Upper lobe of left lung (tissue), 6 donors: ENCODE data around the gene LRP4. TPM values are rescaled to one million over a fixed set of nuclear protein-coding genes. Genes with fewer than 3 reads are reported as not detected.
A peak's percentile ranks its signal among the peaks of the same experiment; 100 is the strongest.

ENCODE experiments used
- ATAC-seq, 2 donors: fragments of 200-7000 bp; cut with Tn5 transposase; one replicate each; pipeline ENCODE4 v1.9.1; 2022; ENCODE audit warnings: mild to moderate bottlenecking in 2 of 2, moderate library complexity in 2 of 2; ENCODE audit not compliant: low FRiP score in 2 of 2
- DNase-seq, 2 donors: peaks; one replicate each; pipeline ENCODE4 v3.0.0-alpha.2; 2019 to 2020
- H3K27ac ChIP-seq, 4 donors: fragments of 200-600 bp; sonication (generic); one replicate each; pipeline ENCODE4 v1.5.1; 2016 to 2019
- H3K27me3 ChIP-seq, 4 donors: fragments of 200-600 bp; sonication (generic); one replicate each; pipeline ENCODE4 v1.5.1; 2017 to 2019
- H3K36me3 ChIP-seq, 4 donors: fragments of 200-600 bp; sonication (generic); one replicate each; pipeline ENCODE4 v1.5.1; 2016 to 2019
- H3K4me1 ChIP-seq, 4 donors: fragments of 200-600 bp; sonication (generic); one replicate each; pipeline ENCODE4 v1.5.1; 2018 to 2019
- H3K4me3 ChIP-seq, 4 donors: fragments of 200-600 bp; sonication (generic); one replicate each; pipeline ENCODE4 v1.5.1; 2017 to 2019; ENCODE audit warnings: mild to moderate bottlenecking in 2 of 4, moderate library complexity in 1 of 4
- H3K9me3 ChIP-seq, 4 donors: fragments of 200-600 bp; sonication (generic); one replicate each; pipeline ENCODE4 v1.5.1; 2018 to 2019
- EP300 ChIP-seq, 4 donors: sonication (generic); formaldehyde crosslinking; IDR thresholded peaks; one replicate each; pipeline ENCODE4 v1.5.1; 2017; ENCODE audit warnings: antibody characterized with exemption in 4 of 4, control low read depth in 2 of 4
- POLR2A ChIP-seq, 4 donors: fragments of 450-650 bp; IDR thresholded peaks; one replicate each; pipeline ENCODE4 v1.5.1; 2016 to 2017; ENCODE audit warnings: antibody characterized with exemption in 4 of 4, mild to moderate bottlenecking in 2 of 4
- POLR2AphosphoS5 ChIP-seq, 2 donors: sonication (generic); formaldehyde crosslinking; IDR thresholded peaks; one replicate each; pipeline ENCODE4 v1.5.1; 2017; ENCODE audit warnings: antibody characterized with exemption in 2 of 2
- WGBS, 2 donors: methylation state at CpG; one replicate each; pipeline ENCODE4 v1.1.5; 2017 to 2018; 5-methylcytosine and 5-hydroxymethylcytosine counted together
- total RNA-seq, 6 donors: library from RNA; depleted of rRNA in 4 of 6; stranded (reverse); fragments of >200 nt in 4 of 6; gene quantifications; one replicate each; pipeline versions ENCODE4 v1.1.0 to v1.2.1, GENCODE V29; 2016 to 2021
- TF ChIP-seq, protein P1 (sequence below), 6 experiments: fragments of 450-650 bp in 4 of 6; fragments of 200-600 bp in 2 of 6; sonication (generic) in 2 of 6; IDR thresholded peaks; one replicate each; pipeline ENCODE4 v1.5.1; 2016 to 2019; ENCODE audit warnings: antibody characterized with exemption in 6 of 6
- donor health status: DM: no; HTN: no; CAD: no; lungs with moderate emphysema.
- donor health status: DM: no; HTN: yes; CAD: no; lungs with severe emphysema.

The LRP4 gene
- total RNA-seq, 6 donors from 2014 or later, result 2.6 to 8.8 (median 5.2) TPM

DNA sequence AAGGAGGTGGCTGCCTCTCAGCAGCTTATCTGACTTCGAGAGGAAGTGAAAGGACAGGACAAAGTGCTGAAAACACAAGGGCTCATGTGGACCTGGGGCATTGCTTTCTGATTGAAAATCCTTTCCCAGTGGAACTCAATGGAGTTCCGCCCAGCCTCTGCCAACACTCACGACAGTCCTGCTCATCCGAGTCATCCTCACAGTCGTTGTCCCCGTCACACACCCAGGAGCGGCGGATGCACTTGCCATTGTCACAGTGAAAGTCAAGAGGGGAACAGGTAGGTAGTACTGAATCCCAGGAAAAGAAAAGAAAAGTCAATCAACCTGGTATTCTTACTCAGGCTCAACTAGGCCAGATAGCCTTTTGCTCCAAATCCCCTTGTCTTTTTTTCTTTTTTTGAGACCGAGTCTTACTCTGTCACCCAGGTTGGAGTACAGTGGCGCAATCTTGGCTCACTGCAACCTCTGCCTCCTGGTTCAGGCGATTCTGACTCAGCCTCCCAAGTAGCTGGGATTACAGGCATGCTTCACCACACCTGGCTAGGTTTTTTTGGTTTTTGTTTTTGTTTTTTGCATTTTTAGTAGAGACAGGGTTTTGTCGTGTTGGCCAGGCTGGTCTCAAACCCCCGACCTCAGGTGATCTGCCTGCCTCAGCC, 18.1 kb downstream of the LRP4 start:
- DNase-seq, result no peak
- WGBS, 2 donors, result 84 to 87% methylated on average over 13 of the region's 13 CpGs

DNA sequence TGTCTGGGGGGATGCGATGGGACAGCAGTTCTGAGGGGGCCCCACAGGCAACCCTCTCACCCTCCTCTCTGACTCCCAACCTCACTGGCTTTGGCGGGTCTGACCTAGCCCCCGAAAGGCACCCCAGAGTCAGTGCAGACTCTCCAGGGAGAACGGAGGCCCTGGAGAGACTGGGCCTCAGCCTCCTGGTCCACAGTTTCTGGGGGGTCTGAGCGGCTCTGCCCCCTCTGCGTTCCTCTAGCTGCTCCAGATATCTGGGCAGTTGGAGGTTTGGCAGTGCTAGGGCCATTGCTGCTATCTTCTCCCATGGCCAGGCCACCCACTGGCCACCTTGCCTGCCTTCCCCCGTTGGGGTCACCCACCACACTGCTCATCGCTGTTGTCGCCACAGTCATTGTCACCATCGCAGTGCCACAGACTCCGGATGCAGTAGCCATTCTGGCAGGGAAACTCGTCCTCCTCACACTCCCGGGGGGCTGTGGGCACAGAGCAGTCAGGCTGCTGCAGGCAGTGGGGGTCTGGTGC, 18.8 kb downstream of the LRP4 start:
- DNase-seq (peak in 1 of 2 donors; percentile 34), ATAC-seq (no peak)
- no peak overlapping the region for H3K4me3 ChIP-seq
- H3K4me1 ChIP-seq, result peaks cover 0 to 18% (median 0%) of the 10 kb centered on the region in 4 donors
- no peaks in the 10 kb centered on the region for H3K9me3 ChIP-seq
- H3K27ac ChIP-seq, result no peak overlapping the region
- peaks cover 0 to 19% (median 0%) of the 10 kb centered on the region in 4 donors for H3K36me3 ChIP-seq
- WGBS, 2 donors, result 83 to 95% methylated on average over 7 to 13 of the region's 13 CpGs
- no peak for TF ChIP-seq POLR2AphosphoS5 (IDR thresholded peaks at IDR 0.05)
- TF ChIP-seq EP300 (IDR thresholded peaks at IDR 0.05), result no peak
- TF ChIP-seq POLR2A (IDR thresholded peaks at IDR 0.05), result no peak
- TF ChIP-seq, protein P1, sequence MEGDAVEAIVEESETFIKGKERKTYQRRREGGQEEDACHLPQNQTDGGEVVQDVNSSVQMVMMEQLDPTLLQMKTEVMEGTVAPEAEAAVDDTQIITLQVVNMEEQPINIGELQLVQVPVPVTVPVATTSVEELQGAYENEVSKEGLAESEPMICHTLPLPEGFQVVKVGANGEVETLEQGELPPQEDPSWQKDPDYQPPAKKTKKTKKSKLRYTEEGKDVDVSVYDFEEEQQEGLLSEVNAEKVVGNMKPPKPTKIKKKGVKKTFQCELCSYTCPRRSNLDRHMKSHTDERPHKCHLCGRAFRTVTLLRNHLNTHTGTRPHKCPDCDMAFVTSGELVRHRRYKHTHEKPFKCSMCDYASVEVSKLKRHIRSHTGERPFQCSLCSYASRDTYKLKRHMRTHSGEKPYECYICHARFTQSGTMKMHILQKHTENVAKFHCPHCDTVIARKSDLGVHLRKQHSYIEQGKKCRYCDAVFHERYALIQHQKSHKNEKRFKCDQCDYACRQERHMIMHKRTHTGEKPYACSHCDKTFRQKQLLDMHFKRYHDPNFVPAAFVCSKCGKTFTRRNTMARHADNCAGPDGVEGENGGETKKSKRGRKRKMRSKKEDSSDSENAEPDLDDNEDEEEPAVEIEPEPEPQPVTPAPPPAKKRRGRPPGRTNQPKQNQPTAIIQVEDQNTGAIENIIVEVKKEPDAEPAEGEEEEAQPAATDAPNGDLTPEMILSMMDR (IDR thresholded peaks at IDR 0.05), result no peak
- H3K27me3 ChIP-seq, result no peaks in the 10 kb centered on the region

More for the DNA sequence above, 18.1 kb downstream of the LRP4 start:
- no peak for TF ChIP-seq POLR2AphosphoS5 (IDR thresholded peaks at IDR 0.05)
- TF ChIP-seq, protein P1 (IDR thresholded peaks at IDR 0.05), result no peak
- TF ChIP-seq EP300 (IDR thresholded peaks at IDR 0.05), result no peak
- TF ChIP-seq POLR2A (IDR thresholded peaks at IDR 0.05), result no peak
- no peak for ATAC-seq
- Histone ChIP-seq H3K9me3 (no peaks in the 10 kb centered on the region), H3K4me3 (no peak overlapping the region), H3K36me3 (peaks cover 0 to 17% (median 0%) of the 10 kb centered on the region in 4 donors), H3K27ac (no peak overlapping the region), H3K27me3 (no peaks in the 10 kb centered on the region), H3K4me1 (peaks cover 0 to 18% (median 0%) of the 10 kb centered on the region in 4 donors)

DNA sequence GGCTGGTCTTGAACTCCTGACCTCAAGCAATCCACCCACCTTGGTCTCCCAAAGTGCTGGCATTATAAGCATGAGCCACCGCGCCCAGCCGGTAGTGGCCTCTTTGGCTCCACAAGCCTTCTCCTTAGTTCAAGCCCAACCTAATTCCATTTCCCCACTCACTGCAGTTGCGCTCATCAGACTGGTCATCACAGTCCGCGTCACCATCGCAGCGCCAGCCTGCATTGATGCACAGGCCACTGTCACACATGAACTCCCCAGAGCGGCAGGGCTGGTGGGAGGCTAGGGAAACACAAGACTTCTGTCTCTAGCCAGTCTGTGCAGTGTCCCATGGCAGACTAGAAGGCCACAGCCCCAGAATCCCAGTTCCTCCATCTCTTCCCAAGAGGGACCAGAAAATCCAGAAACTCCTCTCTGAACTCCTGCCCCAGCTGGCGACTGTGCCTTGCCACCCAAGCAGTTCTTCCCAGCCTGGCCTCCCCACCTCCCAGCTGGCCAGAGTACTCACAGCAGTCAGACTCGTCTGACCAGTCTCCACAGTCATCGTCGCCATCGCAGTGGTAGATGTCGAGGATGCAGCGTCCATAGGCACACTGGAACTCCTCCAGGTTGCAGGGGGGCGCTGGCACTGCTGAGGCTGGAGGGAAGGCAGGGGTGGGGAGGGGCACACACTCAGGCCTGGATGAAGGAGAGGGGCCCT, 19.8 kb downstream of the LRP4 start:
- TF ChIP-seq POLR2AphosphoS5 (IDR thresholded peaks at IDR 0.05) (no peak), POLR2A (IDR thresholded peaks at IDR 0.05) (no peak), EP300 (IDR thresholded peaks at IDR 0.05) (no peak)
- TF ChIP-seq, protein P1 (IDR thresholded peaks at IDR 0.05), result no peak
- ATAC-seq (peak in 1 of 2 donors; percentile 41), DNase-seq (peak; percentile 60 to 66)
- peaks cover 0 to 18% (median 0%) of the 10 kb centered on the region in 4 donors for H3K4me1 ChIP-seq
- no peak overlapping the region for H3K4me3 ChIP-seq
- peaks cover 0 to 24% (median 0%) of the 10 kb centered on the region in 4 donors for H3K36me3 ChIP-seq
- WGBS, 2 donors, result 90 to 98% methylated on average over 9 to 15 of the region's 17 CpGs
- H3K27ac ChIP-seq, result no peak overlapping the region
- no peaks in the 10 kb centered on the region for H3K27me3 ChIP-seq
- no peaks in the 10 kb centered on the region for H3K9me3 ChIP-seq

- TF ChIP-seq, protein P1 (IDR thresholded peaks at IDR 0.05), result no peak
- TF ChIP-seq POLR2A (IDR thresholded peaks at IDR 0.05) (no peak), POLR2AphosphoS5 (IDR thresholded peaks at IDR 0.05) (no peak), EP300 (IDR thresholded peaks at IDR 0.05) (no peak)
- DNase-seq (no peak), ATAC-seq (peak in 1 of 2 donors; percentile 25)
- Histone ChIP-seq H3K4me3 (no peak overlapping the region), H3K36me3 (peaks cover 0 to 31% (median 0%) of the 10 kb centered on the region in 4 donors), H3K4me1 (peaks cover 0 to 18% (median 0%) of the 10 kb centered on the region in 4 donors), H3K9me3 (no peaks in the 10 kb centered on the region), H3K27ac (no peak overlapping the region), H3K27me3 (no peaks in the 10 kb centered on the region)
- WGBS, 2 donors, result 93 to 94% methylated on average over 10 of the region's 10 CpGs
Measured at GRCh38 chr11:46896719-46897406, 21.5 kb downstream of the LRP4 start.
